Aorta (tissue), 5 donors: Measurements from ENCODE around the gene DYNC1I1. TPM values are rescaled to one million over a fixed set of nuclear protein-coding genes. Genes with fewer than 3 reads are reported as not detected.

Experiments used
- ATAC-seq: fragments of 200-7000 bp; cut with Tn5 transposase; one replicate; pipeline ENCODE4 v1.9.1; 2022; ENCODE audit warnings: moderate library complexity; ENCODE audit not compliant: low FRiP score
- DNase-seq, 2 donors: peaks; one replicate each; pipeline ENCODE4 v3.0.0-alpha.2; 2020
- H3K27ac ChIP-seq, 2 donors: one replicate each; pipeline ENCODE4 v1.5.1; 2013; ENCODE audit warnings: low read length in 2 of 2, mild to moderate bottlenecking in 2 of 2, moderate library complexity in 2 of 2, control low read depth in 1 of 2, inconsistent platforms in 1 of 2, low read depth in 1 of 2
- H3K27me3 ChIP-seq, 2 donors: one replicate each; pipeline ENCODE4 v1.6.1; 2013; ENCODE audit warnings: control low read depth in 1 of 2, low read length in 1 of 2, mild to moderate bottlenecking in 1 of 2, moderate library complexity in 1 of 2; ENCODE audit not compliant: insufficient read depth in 2 of 2, control insufficient read depth in 1 of 2
- H3K36me3 ChIP-seq, 2 donors: one replicate each; pipeline ENCODE4 v1.6.1; 2013; ENCODE audit warnings: control low read depth in 1 of 2, low read length in 1 of 2, mild to moderate bottlenecking in 1 of 2; ENCODE audit not compliant: insufficient read depth in 2 of 2, control insufficient read depth in 1 of 2
- H3K4me1 ChIP-seq, 2 donors: one replicate each; pipeline ENCODE4 v1.6.1; 2013; ENCODE audit warnings: low read length in 2 of 2, control low read depth in 1 of 2, mild to moderate bottlenecking in 1 of 2, moderate library complexity in 1 of 2; ENCODE audit not compliant: insufficient read depth in 2 of 2, control insufficient read depth in 1 of 2
- H3K4me3 ChIP-seq, 2 donors: one replicate each; pipeline ENCODE4 v1.5.1; 2013; ENCODE audit warnings: low read length in 2 of 2, control low read depth in 1 of 2, mild to moderate bottlenecking in 1 of 2
- H3K9me3 ChIP-seq: one replicate; pipeline ENCODE4 v1.6.1; 2013; ENCODE audit warnings: mild to moderate bottlenecking, low read length; ENCODE audit not compliant: control insufficient read depth
- WGBS, 2 donors: extraction: QIAGEN DNeasy Blood & Tissue Kit; methylation state at CpG; one replicate each; pipeline ENCODE4 v1.1.7; 2013; 5-methylcytosine and 5-hydroxymethylcytosine counted together
- intact Hi-C, 2 donors: fragments of 100-400 bp; cut with DNase I; formaldehyde crosslinking; loops; one replicate each; pipeline versions ENCODE4 v1.14.2 to v1.15.0; 2022
- polyA plus RNA-seq, 2 donors: library from polyadenylated mRNA; stranded (reverse); fragments of 200-250 nt; gene quantifications; one replicate each; pipeline ENCODE4 v1.2.3, GENCODE V29; 2013
- total RNA-seq, 2 donors: library from RNA; stranded (reverse); fragmentation: NEBNext Ultra II Directional; extraction: Animal tissue kit (Norgen Biotek cat#: 25700); gene quantifications; one replicate each; pipeline ENCODE4 v1.2.1, GENCODE V29; 2021
- donor health status: healthy with polysubstance abuse.
- donor health status: Bipolar disorder and iron deficiency.
- donor health status: DM: no; HTN: no; CAD: no.
- donor health status: DM: no; HTN: no; CAD: no.
- donor health status: DM: yes; HTN: yes; CAD: no.

The DYNC1I1 gene
- total and polyA plus RNA-seq, 4 donors, result 7.4 to 13.3 (median 11.3) TPM

DNA sequence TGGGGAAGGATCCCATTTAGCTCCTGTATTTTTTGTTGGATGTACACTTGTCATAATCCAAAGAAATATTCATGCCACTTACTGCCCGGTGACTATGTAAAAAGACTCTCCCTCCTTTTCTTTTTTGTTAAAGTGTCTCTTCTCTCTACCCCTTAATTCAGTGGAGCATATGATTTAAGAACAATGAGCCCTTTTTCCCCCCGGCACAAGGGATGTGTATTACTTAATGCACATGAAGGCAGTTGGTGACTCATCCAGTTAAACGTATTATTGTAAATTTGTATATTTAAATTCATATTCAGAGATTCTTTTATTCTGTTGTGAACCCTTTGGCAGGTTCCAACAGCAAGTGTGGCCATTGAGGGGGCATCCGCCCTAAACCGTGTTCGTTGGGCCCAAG, 307.7 kb downstream of the DYNC1I1 start:
- no peak overlapping the region for H3K27ac ChIP-seq
- H3K9me3 ChIP-seq, result no peaks in the 10 kb centered on the region
- no peaks in the 10 kb centered on the region for H3K36me3 ChIP-seq
- peaks cover 0 to 2% of the 10 kb centered on the region in 2 donors for H3K4me1 ChIP-seq
- ATAC-seq (no peak), DNase-seq (no peak)
- 82 to 88% methylated on average over 6 of the region's 6 CpGs for WGBS, 2 donors
- H3K4me3 ChIP-seq, result no peak overlapping the region
- H3K27me3 ChIP-seq, result no peaks in the 10 kb centered on the region
- intact Hi-C loops, result no loop called here

DNA sequence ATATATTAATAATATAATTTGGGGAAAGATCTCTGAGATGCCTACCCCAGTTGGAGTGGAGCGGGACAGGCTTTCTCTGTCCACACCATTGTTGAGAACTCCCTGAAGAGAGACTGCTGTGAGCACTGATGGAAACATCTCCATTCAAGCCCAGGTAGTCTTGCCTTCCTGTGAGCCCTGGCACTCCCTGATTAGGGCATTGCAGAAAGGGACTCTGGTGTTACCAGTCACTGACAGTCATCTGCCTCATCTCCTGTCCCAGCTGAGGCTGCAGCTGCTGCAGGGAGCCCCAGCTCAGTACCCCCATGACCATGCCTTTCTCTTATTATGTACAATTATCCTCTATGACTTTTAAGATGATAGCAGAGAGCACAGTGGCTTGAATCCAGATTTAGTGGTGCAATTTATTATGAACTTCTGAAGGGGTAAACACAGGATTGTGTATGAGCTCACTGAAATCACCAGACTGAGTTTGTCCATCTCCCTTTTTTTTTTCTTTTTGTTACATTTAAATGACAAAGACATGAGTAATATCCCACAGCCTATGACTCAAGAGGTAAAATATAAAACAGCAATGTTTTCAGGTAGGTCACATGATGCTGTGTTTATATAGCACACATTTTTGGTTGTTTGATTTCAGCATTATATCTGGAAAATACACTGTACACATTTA, 312.7 kb downstream of the DYNC1I1 start:
- peaks cover 0 to 2% of the 10 kb centered on the region in 2 donors for H3K4me1 ChIP-seq
- no peaks in the 10 kb centered on the region for H3K27me3 ChIP-seq
- WGBS, 2 donors, result 100% methylated on average over 1 of the region's 1 CpG
- intact Hi-C loops, result no loop called here
- no peak overlapping the region for H3K4me3 ChIP-seq
- ATAC-seq (no peak), DNase-seq (no peak)
- H3K9me3 ChIP-seq, result no peaks in the 10 kb centered on the region
- H3K36me3 ChIP-seq, result no peaks in the 10 kb centered on the region
- H3K27ac ChIP-seq, result no peak overlapping the region

DNA sequence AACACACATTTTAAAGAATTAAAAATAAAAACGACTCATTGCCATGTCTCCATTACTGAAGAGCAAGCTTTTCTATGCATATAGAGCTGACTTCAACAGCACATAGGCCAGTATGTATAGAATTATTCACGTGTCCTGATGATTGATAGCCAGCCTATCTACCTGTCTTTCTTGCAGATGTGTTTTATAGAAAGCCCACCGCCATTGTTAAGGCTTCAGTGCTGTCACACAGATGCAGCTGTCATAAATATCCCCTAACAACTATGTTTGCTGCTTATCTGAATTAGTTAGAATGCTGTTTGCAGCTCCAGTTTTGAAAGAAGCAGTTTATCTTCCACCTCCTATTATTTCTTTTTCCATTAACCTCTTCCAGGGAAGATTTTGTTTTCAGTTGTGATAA, 313.6 kb downstream of the DYNC1I1 start:
- Histone ChIP-seq H3K9me3 (no peaks in the 10 kb centered on the region), H3K4me3 (no peak overlapping the region), H3K27ac (no peak overlapping the region), H3K4me1 (peaks cover 0 to 2% of the 10 kb centered on the region in 2 donors), H3K36me3 (no peaks in the 10 kb centered on the region), H3K27me3 (no peaks in the 10 kb centered on the region)
- ATAC-seq (no peak), DNase-seq (no peak)
- intact Hi-C loops, result no loop called here
- 71 to 83% methylated on average over 3 of the region's 3 CpGs for WGBS, 2 donors

DNA sequence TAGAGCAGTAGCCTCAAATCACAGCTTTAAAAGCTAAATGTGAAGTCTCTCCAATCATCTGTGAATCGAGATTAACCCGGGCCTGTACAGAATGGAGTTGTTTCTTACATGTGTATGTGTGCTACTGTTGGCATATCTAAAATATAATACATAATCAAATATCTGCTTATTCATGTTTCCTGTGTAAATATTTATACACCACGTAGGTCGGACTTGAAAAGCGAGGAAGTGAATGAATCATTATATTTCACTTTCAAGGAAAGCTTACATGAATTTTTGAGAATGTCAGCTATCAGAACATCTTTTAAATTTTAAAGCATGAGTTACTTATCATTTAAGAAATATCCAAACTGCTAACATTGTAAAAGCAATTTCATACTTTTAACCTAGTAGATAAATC, 316.2 kb downstream of the DYNC1I1 start:
- intact Hi-C loops, result no loop called here
- H3K36me3 ChIP-seq, result no peaks in the 10 kb centered on the region
- DNase-seq, result no peak
- no peak overlapping the region for H3K27ac ChIP-seq
- peaks cover 0 to 2% of the 10 kb centered on the region in 2 donors for H3K4me1 ChIP-seq
- WGBS, 2 donors, result 79 to 82% methylated on average over 5 of the region's 5 CpGs
- no peaks in the 10 kb centered on the region for H3K9me3 ChIP-seq
- no peak overlapping the region for H3K4me3 ChIP-seq
- no peaks in the 10 kb centered on the region for H3K27me3 ChIP-seq
- no peak for ATAC-seq

DNA sequence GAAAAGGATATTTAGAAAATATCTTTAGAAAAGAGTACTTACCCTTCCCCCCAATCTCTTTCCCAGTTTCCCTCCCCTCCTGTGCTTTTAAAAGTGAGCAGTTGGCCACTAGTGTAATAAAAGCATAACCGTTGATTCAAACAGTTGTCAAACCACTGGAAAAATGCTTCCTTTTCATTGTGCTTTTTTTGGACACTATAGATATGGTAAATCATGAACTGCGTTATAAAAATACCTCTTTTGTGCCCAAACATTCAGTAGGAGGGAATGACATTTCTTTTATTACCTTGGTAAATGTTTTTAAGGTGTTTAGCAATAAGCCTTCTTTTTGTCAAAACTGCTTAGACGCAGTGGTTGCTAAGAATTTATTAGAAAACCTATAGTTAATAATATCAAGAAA, 317.2 kb downstream of the DYNC1I1 start:
- intact Hi-C loops, result no loop called here
- WGBS, 2 donors, result 48 to 50% methylated on average over 3 of the region's 3 CpGs
- no peak for DNase-seq
- Histone ChIP-seq H3K9me3 (no peaks in the 10 kb centered on the region), H3K4me1 (peaks cover 0 to 2% of the 10 kb centered on the region in 2 donors), H3K4me3 (no peak overlapping the region), H3K36me3 (no peaks in the 10 kb centered on the region), H3K27me3 (no peaks in the 10 kb centered on the region), H3K27ac (no peak overlapping the region)
- no peak for ATAC-seq

DNA sequence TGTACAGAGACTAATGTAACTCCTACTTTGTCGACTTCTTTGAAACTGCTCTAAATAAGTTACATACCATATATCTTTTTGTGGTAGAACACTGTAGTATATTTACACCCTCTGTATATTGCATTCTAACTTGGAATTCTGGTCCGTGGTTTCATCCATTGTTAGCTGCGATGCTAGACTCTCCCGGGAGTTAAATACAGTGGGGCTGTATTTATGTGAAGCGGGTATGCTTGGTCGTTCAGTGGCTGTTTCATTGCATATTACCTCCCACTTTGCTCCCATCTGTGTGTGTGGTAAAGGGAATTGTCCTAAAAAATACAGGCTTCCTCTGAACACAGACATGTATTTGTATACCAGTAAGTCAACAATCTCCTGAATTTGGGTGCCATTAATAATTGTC, 318.4 kb downstream of the DYNC1I1 start:
- Histone ChIP-seq H3K27ac (no peak overlapping the region), H3K27me3 (no peaks in the 10 kb centered on the region), H3K9me3 (no peaks in the 10 kb centered on the region), H3K4me1 (no peaks in the 10 kb centered on the region), H3K36me3 (no peaks in the 10 kb centered on the region), H3K4me3 (no peak overlapping the region)
- intact Hi-C loops, result no loop called here
- WGBS, 2 donors, result 57 to 69% methylated on average over 6 of the region's 6 CpGs
- DNase-seq (no peak), ATAC-seq (no peak)

DNA sequence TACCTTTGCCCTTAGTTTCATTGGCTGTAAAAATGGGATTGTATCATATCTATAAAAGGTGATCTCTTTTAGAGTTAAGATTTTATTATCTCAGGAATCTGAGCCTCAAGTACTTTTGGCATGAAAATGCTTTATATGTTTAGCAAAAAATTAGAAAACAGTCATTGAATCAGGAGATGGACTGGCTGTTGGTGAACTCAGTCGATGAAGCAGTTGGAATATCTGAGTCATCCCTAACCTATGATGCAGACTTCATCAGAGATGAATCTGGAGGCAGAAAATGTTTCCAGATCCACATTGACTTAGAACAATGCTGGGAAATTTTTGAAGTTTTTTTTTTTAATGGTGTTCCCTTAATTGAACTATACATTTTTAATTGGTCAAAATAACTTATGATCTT, 321.1 kb downstream of the DYNC1I1 start:
- 20 to 28% methylated on average over 1 of the region's 1 CpG for WGBS, 2 donors

DNA sequence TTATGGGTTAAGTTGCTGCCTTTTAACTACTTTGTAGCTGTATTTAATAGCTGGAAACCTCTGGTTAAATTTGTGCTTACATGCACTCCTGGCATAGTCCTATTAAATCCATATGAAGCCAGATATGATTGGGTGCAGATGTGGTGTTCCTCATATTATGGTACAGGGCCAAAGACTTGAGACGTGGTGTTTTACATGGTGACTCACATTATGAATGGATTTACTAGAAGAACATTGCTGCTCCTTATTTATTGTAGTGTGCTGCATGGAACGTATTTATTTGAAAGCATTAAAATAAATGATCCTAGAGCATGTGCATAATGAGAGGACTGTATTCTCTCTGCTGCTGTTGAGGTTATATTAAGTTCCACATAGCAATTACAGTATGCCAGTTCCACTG, 325.5 kb downstream of the DYNC1I1 start:
- H3K36me3 ChIP-seq, result peaks cover 0 to 5% of the 10 kb centered on the region in 2 donors
- intact Hi-C loops, result no loop called here
- 49 to 54% methylated on average over 2 of the region's 2 CpGs for WGBS, 2 donors
- DNase-seq (no peak), ATAC-seq (no peak)
- no peaks in the 10 kb centered on the region for H3K9me3 ChIP-seq
- H3K27ac ChIP-seq, result no peak overlapping the region
- no peaks in the 10 kb centered on the region for H3K27me3 ChIP-seq
- no peaks in the 10 kb centered on the region for H3K4me1 ChIP-seq
- H3K4me3 ChIP-seq, result no peak overlapping the region

More for the DNA sequence above, 321.1 kb downstream of the DYNC1I1 start:
- Histone ChIP-seq H3K27me3 (no peaks in the 10 kb centered on the region), H3K9me3 (no peaks in the 10 kb centered on the region), H3K4me3 (no peak overlapping the region), H3K36me3 (no peaks in the 10 kb centered on the region), H3K4me1 (no peaks in the 10 kb centered on the region), H3K27ac (no peak overlapping the region)
- ATAC-seq, result no peak
- intact Hi-C loops, result no loop called here
- DNase-seq, result no peak

DNA sequence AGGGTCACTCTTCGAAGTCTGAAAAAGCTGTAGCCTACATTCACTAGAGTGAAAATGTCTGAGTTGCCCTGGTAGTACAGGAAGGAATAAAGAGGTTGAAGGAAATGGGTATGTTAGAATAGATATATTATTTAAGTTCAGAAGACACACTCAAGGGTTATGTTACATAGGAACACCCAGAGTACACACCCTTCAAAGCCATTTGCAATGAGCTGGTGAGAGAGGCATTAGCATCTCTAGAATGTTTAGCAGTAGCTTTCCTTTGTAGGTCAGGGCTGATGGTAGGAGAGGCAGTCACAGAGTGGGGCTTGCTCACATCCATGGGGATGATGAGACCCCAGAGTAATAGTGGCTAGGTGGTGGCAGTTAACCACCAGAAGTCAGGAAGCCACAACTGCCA, 328.4 kb downstream of the DYNC1I1 start:
- no peak for ATAC-seq
- no peaks in the 10 kb centered on the region for H3K27me3 ChIP-seq
- no peak overlapping the region for H3K4me3 ChIP-seq
- H3K27ac ChIP-seq, result no peak overlapping the region
- intact Hi-C loops, result no loop called here
- WGBS, 2 donors, result 62 to 68% methylated on average over 1 of the region's 1 CpG
- no peaks in the 10 kb centered on the region for H3K9me3 ChIP-seq
- no peaks in the 10 kb centered on the region for H3K4me1 ChIP-seq
- no peak for DNase-seq
- peaks cover 0 to 5% of the 10 kb centered on the region in 2 donors for H3K36me3 ChIP-seq
